BE2C (cell line): Measurements from ENCODE around the gene SLC2A13. TPM values are rescaled to one million over a fixed set of nuclear protein-coding genes. Genes with fewer than 3 reads are reported as not detected.

Experiments
- DNase-seq: peaks from one replicate; pipeline ENCODE4 v3.0.0-alpha.2; 2020
- H3K27me3 ChIP-seq: fragments of 250-450 bp; sonication (Bioruptor Pico); 2 replicates; pipeline ENCODE4 v1.5.1; 2020; ENCODE audit warnings: mild to moderate bottlenecking
- H3K36me3 ChIP-seq: fragments of 250-450 bp; sonication (Bioruptor Pico); 2 replicates; pipeline ENCODE4 v1.5.1; 2020; ENCODE audit warnings: mild to moderate bottlenecking
- H3K4me1 ChIP-seq: fragments of 250-450 bp; sonication (Bioruptor Pico); 2 replicates; pipeline ENCODE4 v1.5.1; 2020
- H3K4me3 ChIP-seq: 2 replicates; pipeline ENCODE4 v1.5.1; 2011; ENCODE audit warnings: low read depth, low read length
- H3K9me3 ChIP-seq: fragments of 250-450 bp; sonication (Bioruptor Pico); 2 replicates; pipeline ENCODE4 v1.5.1; 2020
- polyA plus RNA-seq: library from polyadenylated mRNA; unstranded; fragments of >200 nt; gene quantifications from one replicate; pipeline ENCODE4 v1.2.1, GENCODE V29; 2012; ENCODE audit warnings: low read depth, missing spikeins; ENCODE audit not compliant: insufficient read length, insufficient read depth
- TF ChIP-seq, protein P1 (sequence below): IDR thresholded peaks from 2 replicates; pipeline ENCODE4 v1.5.1; 2012; ENCODE audit warnings: mild to moderate bottlenecking, low read depth, low read length

The SLC2A13 gene
- 0.49 TPM for polyA plus RNA-seq

DNA sequence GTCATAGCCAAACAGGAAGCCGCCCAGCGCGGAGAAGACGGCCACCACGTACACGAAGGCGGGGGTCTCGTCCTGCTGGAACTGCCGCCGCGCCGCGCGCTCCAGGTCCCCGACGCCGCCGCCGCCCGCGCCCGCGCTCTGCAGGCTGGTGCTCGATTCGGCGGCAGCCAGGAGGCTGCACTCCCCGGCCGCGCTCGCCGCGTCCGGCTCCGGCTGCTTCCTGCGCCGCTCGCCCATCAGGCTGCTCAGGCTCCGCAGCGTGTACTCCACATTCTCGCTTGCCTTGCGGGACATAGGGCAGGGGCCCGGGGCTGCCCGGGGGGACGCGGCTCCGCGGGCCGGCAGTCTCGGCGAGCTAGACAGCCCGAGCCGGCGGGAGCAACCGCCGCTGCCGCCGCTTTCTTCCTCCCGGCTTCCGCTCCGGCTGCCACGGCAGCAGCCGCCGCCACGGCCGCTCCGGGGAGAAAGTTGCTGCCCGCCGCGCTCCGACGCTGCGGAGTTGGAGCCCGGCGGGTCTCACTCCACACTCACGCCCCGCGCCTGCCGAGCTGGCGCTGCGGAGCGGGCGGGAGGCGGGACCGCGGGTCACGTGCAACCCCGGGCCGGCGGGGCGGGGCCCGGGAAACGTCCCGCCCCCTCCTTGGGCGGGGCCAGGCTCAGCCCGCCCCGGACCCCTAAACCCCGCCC lies at the start of gene SLC2A13:
Gene SLC2A13 (minus strand): TSS at position 567 of the 687 bp plus-strand sequence. CDS start 273 bp downstream, at position 294.
- no peaks in the 10 kb centered on the region for H3K36me3 ChIP-seq
- TF ChIP-seq, protein P1, sequence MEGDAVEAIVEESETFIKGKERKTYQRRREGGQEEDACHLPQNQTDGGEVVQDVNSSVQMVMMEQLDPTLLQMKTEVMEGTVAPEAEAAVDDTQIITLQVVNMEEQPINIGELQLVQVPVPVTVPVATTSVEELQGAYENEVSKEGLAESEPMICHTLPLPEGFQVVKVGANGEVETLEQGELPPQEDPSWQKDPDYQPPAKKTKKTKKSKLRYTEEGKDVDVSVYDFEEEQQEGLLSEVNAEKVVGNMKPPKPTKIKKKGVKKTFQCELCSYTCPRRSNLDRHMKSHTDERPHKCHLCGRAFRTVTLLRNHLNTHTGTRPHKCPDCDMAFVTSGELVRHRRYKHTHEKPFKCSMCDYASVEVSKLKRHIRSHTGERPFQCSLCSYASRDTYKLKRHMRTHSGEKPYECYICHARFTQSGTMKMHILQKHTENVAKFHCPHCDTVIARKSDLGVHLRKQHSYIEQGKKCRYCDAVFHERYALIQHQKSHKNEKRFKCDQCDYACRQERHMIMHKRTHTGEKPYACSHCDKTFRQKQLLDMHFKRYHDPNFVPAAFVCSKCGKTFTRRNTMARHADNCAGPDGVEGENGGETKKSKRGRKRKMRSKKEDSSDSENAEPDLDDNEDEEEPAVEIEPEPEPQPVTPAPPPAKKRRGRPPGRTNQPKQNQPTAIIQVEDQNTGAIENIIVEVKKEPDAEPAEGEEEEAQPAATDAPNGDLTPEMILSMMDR: no peak

DNA sequence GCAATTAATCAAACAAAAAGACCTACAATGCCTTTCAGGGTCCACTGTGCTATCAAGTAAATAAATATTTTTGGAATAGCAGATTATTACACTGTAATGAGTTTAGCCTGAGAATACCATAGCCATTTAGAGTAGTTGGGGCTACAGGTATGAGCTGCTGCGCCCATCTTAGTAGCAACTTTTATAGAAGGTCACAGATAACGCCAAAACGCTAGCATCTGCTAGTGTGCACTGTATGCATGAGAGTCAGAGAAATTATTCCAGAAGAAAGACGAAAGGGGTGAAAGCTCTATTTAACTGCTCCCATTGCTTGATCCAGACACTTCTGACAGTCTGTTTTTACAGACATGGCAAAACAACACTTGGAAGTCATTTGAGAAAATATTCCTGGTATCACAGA lies 48.5 kb upstream of the SLC2A13 start:
- TF ChIP-seq, protein P1: no peak
- Histone ChIP-seq H3K9me3 (no peaks in the 10 kb centered on the region), H3K27me3 (0 out of 2 replicates have a peak, but pooled peaks cover 3% of the 10 kb centered on the region), H3K4me3 (no peak overlapping the region), H3K4me1 (no peaks in the 10 kb centered on the region), H3K36me3 (no peaks in the 10 kb centered on the region)
- DNase-seq: no peak

More for the DNA sequence above, at the start of gene SLC2A13:
- Histone ChIP-seq H3K9me3 (no peaks in the 10 kb centered on the region), H3K4me3 (peak within 1 kb of the TSS; percentile 64), H3K27me3 (peaks cover 11% of the 10 kb centered on the region), H3K4me1 (no peaks in the 10 kb centered on the region)
- peak; percentile 81 for DNase-seq

DNA sequence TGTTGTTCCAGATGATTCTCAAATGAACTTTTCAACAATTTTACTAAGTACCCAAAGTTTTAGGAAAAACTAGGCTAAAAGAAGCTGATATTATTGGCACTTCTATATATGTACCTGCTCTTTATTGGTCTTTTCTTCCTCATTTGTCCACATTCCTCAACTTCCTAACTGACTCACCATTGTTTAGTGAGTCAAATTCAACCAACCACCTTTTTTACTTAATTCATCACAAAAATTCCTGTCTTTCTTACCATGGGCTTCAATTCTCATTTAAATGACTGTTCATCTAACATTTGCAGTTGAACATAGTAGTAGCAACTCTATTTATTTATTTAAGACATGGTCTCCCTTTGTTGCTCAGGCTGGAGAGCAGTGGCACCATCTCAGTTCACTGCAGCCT lies 47.6 kb upstream of the SLC2A13 start:
- Histone ChIP-seq H3K27me3 (0 out of 2 replicates have a peak, but pooled peaks cover 3% of the 10 kb centered on the region), H3K4me3 (no peak overlapping the region), H3K4me1 (no peaks in the 10 kb centered on the region), H3K9me3 (no peaks in the 10 kb centered on the region), H3K36me3 (no peaks in the 10 kb centered on the region)
- DNase-seq: no peak
- TF ChIP-seq, protein P1: no peak

DNA sequence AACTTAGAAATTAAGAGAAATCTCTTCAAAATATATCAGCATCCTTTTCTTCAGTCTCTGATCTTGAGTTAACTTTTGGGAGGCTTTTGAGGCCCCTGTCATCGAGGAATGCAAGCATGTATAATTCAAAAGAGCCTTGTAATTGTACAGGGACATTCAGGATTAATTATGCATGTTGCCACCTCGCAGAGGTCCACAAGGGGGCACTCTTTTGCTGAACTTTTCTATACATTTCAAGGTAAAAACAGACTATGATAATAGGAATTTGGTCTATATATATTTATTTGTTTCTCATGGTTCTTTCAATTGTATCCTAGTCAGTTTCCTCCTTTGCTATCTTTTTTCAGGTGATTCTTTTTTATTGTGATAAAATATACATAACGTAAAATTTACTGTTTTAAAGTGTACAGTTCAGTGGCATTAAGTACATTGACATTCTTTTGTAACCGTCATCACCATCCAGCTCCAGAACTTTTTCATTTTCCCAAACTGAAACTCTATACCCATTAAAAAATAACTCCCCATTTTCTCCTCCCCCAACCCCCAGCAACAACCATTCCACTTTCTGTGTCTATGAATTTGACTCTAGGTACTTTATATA lies 47.0 kb upstream of the SLC2A13 start:
- DNase-seq: peak; percentile 45
- no peaks in the 10 kb centered on the region for H3K36me3 ChIP-seq
- H3K9me3 ChIP-seq: no peaks in the 10 kb centered on the region
- TF ChIP-seq, protein P1: peak; percentile 82
- H3K4me3 ChIP-seq: no peak overlapping the region
- H3K27me3 ChIP-seq: 0 out of 2 replicates have a peak, but pooled peaks cover 3% of the 10 kb centered on the region
- H3K4me1 ChIP-seq: no peaks in the 10 kb centered on the region

GRCh38 chr12:40149673-40150260 lies 43.9 kb upstream of the SLC2A13 start:
- DNase-seq: no peak
- TF ChIP-seq, protein P1: no peak
- H3K9me3 ChIP-seq: no peaks in the 10 kb centered on the region

More at GRCh38 chr12:40149673-40150260, 43.9 kb upstream of the SLC2A13 start:
- Histone ChIP-seq H3K27me3 (0 out of 2 replicates have a peak, but pooled peaks cover 3% of the 10 kb centered on the region), H3K36me3 (no peaks in the 10 kb centered on the region), H3K4me1 (no peaks in the 10 kb centered on the region), H3K4me3 (no peak overlapping the region)
